GM12875 (cell line): Measurements from ENCODE around the gene AOC2.
"Not testable (repeated sequence)": the region's sequence is repeated elsewhere in the genome, so short reads cannot be mapped to it uniquely, and the experiment has no call there.

Source experiments
- H3K4me3 ChIP-seq: one replicate; pipeline ENCODE4 v1.5.1; 2011; ENCODE audit warnings: low read depth, low read length, control low read depth
- CTCF ChIP-seq: IDR thresholded peaks from 2 replicates; pipeline ENCODE4 v1.5.1; 2011; ENCODE audit warnings: low read depth, mild to moderate bottlenecking, control low read depth, inconsistent platforms, low read length, moderate library complexity, borderline replicate concordance; ENCODE audit not compliant: insufficient read depth

Gene AOC2

GRCh38 chr17:42882166-42882565, 37.8 kb downstream of the AOC2 start:
- TF ChIP-seq CTCF: no peak
- H3K4me3 ChIP-seq: no peak overlapping the region

GRCh38 chr17:42883802-42884558, 39.6 kb downstream of the AOC2 start:
- no peak for TF ChIP-seq CTCF
- H3K4me3 ChIP-seq: no peak overlapping the region

- not testable (repeated sequence) for H3K4me3 ChIP-seq
Observed at GRCh38 chr17:42885806-42886205, 41.4 kb downstream of the AOC2 start.

GRCh38 chr17:42886283-42887176, 42.1 kb downstream of the AOC2 start:
- no peak overlapping the region for H3K4me3 ChIP-seq
- TF ChIP-seq CTCF: no peak

- no peak overlapping the region for H3K4me3 ChIP-seq
- no peak for TF ChIP-seq CTCF
Observed at GRCh38 chr17:42889809-42890208, 45.4 kb downstream of the AOC2 start.

- H3K4me3 ChIP-seq: no peak overlapping the region
- TF ChIP-seq CTCF: no peak
Observed at GRCh38 chr17:42891539-42892152, 47.3 kb downstream of the AOC2 start.

- TF ChIP-seq CTCF: no peak
- H3K4me3 ChIP-seq: no peak overlapping the region
Observed at GRCh38 chr17:42893359-42893758, 49.0 kb downstream of the AOC2 start.
